MM.1S (cell line): ENCODE measurements around the gene MMAB.

Source experiments
- EZH2 ChIP-seq: fragments of 300-600 bp; sonication (generic); optimal IDR thresholded peaks from 2 replicates; pipeline ENCODE3; 2017; ENCODE audit warnings: low read depth, mild to moderate bottlenecking, antibody characterized with exemption, low read length, mixed read lengths
- EZH2phosphoT487 ChIP-seq: fragments of 300-600 bp; sonication (generic); IDR thresholded peaks from 2 replicates; pipeline ENCODE4 v1.6.1; 2018; ENCODE audit warnings: antibody characterized with exemption, low read length

DNA sequence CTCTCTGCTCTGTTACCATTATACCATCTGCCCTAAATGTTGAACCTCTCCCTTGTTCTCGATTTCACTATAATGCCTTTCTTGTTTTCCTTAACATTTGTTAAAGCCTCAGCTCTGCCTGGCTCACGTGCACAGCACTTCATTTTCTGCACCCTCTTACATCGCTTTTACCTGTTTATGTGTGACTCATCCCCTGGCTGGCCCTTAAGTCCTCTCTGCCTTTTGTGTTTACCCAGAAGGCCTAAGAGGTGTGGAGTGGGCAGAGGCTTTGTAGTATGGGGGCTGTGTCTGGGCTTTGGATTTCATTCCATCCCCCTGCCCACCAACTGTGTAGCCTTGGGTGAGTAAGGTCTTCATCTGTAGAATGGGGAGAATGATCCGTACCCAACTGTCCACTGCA lies 59.3 kb downstream of the MMAB start:
- no peak for TF ChIP-seq EZH2phosphoT487
- no peak for TF ChIP-seq EZH2
